ENCODE results near the gene U2AF1L4.

The U2AF1L4 gene

DNA sequence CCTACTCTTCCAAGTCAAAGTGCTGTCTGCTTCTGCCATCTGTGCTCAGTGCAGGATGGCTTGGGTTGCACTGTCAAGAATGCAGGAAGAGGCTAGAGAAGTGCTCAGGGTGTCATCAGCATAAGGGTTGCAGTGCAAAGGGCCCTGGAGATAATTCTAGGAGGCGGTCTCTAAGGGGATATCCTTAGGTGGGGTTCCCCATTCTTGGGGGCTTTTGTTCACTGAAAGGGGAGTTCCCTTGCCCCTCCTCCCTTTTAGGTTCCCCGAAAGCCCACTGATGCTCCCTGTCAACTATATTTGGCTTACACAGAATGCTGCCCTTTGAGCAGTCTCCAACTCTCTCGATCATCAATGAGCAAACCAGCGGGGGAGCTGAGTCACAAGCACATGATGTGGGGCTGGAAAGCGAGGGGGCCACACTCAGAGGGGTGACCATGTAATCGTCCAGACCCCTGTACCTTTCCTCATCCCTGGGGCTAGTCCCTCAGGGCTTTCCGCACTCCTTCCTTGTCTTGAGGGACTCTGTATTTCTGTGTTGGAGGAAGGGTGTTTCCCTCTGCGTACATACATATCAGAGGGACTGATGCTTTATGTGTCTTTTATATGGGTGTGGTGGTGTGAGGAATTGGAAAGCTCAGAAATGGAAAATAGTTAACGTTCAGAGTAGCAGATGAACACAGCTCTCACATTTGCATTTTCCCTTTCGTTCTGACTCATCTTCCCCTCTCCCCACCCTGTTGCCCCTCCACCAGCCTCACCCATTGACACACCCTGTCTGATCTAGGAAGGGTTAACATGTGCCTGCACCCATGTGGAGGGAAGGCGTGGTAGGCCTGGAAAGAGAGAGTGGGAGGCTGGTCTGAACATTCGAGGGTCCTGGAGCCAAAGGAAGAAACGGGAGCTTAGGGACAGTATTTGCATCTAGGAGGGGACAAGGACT lies 34.2 kb downstream of the U2AF1L4 start:
- H3F3A ChIP-seq (ENCODE audit: control insufficient read depth, insufficient read depth) = no peaks in the 10 kb centered on the region
- H3K4me2 ChIP-seq (ENCODE audit: low read length) = no peak overlapping the region
- TF ChIP-seq, protein P1, sequence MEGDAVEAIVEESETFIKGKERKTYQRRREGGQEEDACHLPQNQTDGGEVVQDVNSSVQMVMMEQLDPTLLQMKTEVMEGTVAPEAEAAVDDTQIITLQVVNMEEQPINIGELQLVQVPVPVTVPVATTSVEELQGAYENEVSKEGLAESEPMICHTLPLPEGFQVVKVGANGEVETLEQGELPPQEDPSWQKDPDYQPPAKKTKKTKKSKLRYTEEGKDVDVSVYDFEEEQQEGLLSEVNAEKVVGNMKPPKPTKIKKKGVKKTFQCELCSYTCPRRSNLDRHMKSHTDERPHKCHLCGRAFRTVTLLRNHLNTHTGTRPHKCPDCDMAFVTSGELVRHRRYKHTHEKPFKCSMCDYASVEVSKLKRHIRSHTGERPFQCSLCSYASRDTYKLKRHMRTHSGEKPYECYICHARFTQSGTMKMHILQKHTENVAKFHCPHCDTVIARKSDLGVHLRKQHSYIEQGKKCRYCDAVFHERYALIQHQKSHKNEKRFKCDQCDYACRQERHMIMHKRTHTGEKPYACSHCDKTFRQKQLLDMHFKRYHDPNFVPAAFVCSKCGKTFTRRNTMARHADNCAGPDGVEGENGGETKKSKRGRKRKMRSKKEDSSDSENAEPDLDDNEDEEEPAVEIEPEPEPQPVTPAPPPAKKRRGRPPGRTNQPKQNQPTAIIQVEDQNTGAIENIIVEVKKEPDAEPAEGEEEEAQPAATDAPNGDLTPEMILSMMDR (IDR thresholded peaks at IDR 0.05; ENCODE audit: low read depth, low read length, poor library complexity, severe bottlenecking) = no peak
- TF ChIP-seq EZH2phosphoT487 (IDR thresholded peaks at IDR 0.05; ENCODE audit: borderline replicate concordance, low read length) = no peak
- no peaks in the 10 kb centered on the region for H4K20me1 ChIP-seq (ENCODE audit: control insufficient read depth, insufficient read depth, low read depth, low read length)
- no peak overlapping the region for H3K4me3 ChIP-seq (ENCODE audit: low read length)
- H3K36me3 ChIP-seq (ENCODE audit: control insufficient read depth, low read length) = no peaks in the 10 kb centered on the region
- peaks cover 23% of the 10 kb centered on the region for H3K27me3 ChIP-seq (ENCODE audit: control insufficient read depth, low read length)
- no peak overlapping the region for H3K27ac ChIP-seq (ENCODE audit: low read depth, low read length)
- no peaks in the 10 kb centered on the region for H3K9me2 ChIP-seq (replicated peaks; ENCODE audit: control insufficient read depth, low read length)
- H3K4me1 ChIP-seq (ENCODE audit: control insufficient read depth, low read length) = peaks cover 30% of the 10 kb centered on the region
- peaks cover 3% of the 10 kb centered on the region; the same call in 1 of the 2 replicates for H3K79me2 ChIP-seq (ENCODE audit: control insufficient read depth, low read length)
- no peaks in the 10 kb centered on the region for H3K9me3 ChIP-seq (ENCODE audit: control insufficient read depth, insufficient read depth, low read length)

- Histone ChIP-seq H3K4me3 (ENCODE audit: low read length) (no peak overlapping the region), H3F3A (ENCODE audit: control insufficient read depth, insufficient read depth) (no peaks in the 10 kb centered on the region), H3K9me3 (ENCODE audit: control insufficient read depth, insufficient read depth, low read length) (no peaks in the 10 kb centered on the region), H3K27me3 (ENCODE audit: control insufficient read depth, low read length) (peaks cover 23% of the 10 kb centered on the region), H3K79me2 (ENCODE audit: control insufficient read depth, low read length) (no peaks in the 10 kb centered on the region), H3K4me1 (ENCODE audit: control insufficient read depth, low read length) (peaks cover 22% of the 10 kb centered on the region), H3K9me2 (replicated peaks; ENCODE audit: control insufficient read depth, low read length) (no peaks in the 10 kb centered on the region), H3K36me3 (ENCODE audit: control insufficient read depth, low read length) (no peaks in the 10 kb centered on the region), H3K27ac (ENCODE audit: low read depth, low read length) (no peak overlapping the region), H3K4me2 (ENCODE audit: low read length) (no peak overlapping the region), H4K20me1 (ENCODE audit: control insufficient read depth, insufficient read depth, low read depth, low read length) (no peaks in the 10 kb centered on the region)
- no peak for TF ChIP-seq EZH2phosphoT487 (IDR thresholded peaks at IDR 0.05; ENCODE audit: borderline replicate concordance, low read length)
- TF ChIP-seq, protein P1 (IDR thresholded peaks at IDR 0.05; ENCODE audit: low read depth, low read length, poor library complexity, severe bottlenecking) = no peak
Measured at GRCh38 chr19:35708391-35708790, 36.8 kb downstream of the U2AF1L4 start.

DNA sequence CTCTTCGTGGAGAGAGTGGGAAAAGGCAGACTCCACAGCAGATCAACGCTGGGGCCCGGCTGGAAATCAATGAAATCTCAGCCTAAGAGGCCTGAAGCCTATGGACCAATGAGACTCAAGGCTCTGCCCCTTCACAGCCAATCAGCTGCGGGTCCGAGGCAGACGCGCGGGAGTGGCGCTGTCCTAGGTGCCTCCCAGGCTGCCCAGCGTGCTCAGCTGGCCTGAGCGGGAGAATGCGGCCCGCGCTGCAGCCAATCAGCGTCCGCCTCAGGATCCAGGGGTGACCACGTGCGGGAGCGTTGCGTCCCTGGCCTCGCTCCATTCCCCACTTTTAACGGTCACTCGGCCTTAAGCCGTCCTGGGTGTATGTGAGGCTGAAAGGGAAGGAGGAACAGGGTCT lies 41.0 kb downstream of the U2AF1L4 start, which contains the start of gene ZBTB32:
Gene ZBTB32, plus strand, starts transcription at position 341 of the 400 bp plus-strand sequence. CDS start 10,069 bp downstream, outside the sequence.
- no peak within 1 kb of the TSS for H3K4me3 ChIP-seq (ENCODE audit: low read length)
- TF ChIP-seq, protein P1 (IDR thresholded peaks at IDR 0.05; ENCODE audit: low read depth, low read length, poor library complexity, severe bottlenecking) = no peak
- TF ChIP-seq EZH2phosphoT487 (IDR thresholded peaks at IDR 0.05; ENCODE audit: borderline replicate concordance, low read length) = no peak
- H3K9me2 ChIP-seq (replicated peaks; ENCODE audit: control insufficient read depth, low read length) = no peaks in the 10 kb centered on the region
- H3K9me3 ChIP-seq (ENCODE audit: control insufficient read depth, insufficient read depth, low read length) = no peaks in the 10 kb centered on the region
- no peaks in the 10 kb centered on the region for H3F3A ChIP-seq (ENCODE audit: control insufficient read depth, insufficient read depth)
- peaks cover 6% of the 10 kb centered on the region; the same call in 1 of the 2 replicates for H3K27me3 ChIP-seq (ENCODE audit: control insufficient read depth, low read length)
- no peaks in the 10 kb centered on the region for H3K36me3 ChIP-seq (ENCODE audit: control insufficient read depth, low read length)
- H3K27ac ChIP-seq (ENCODE audit: low read depth, low read length) = no peak within 1 kb of the TSS
- no peaks in the 10 kb centered on the region for H4K20me1 ChIP-seq (ENCODE audit: control insufficient read depth, insufficient read depth, low read depth, low read length)
- H3K4me2 ChIP-seq (ENCODE audit: low read length) = peak within 1 kb of the TSS; percentile 96; the same call in 1 of the 2 replicates
- no peaks in the 10 kb centered on the region for H3K79me2 ChIP-seq (ENCODE audit: control insufficient read depth, low read length)
- peaks cover 5% of the 10 kb centered on the region for H3K4me1 ChIP-seq (ENCODE audit: control insufficient read depth, low read length)
